WTC11 (cell line): ENCODE measurements around the gene UGCG.

Experiments used
- CREB1 ChIP-seq: sonication (generic); formaldehyde crosslinking; IDR thresholded peaks from 2 replicates; pipeline ENCODE4 v1.8.0; 2023; ENCODE audit warnings: mild to moderate bottlenecking, missing genetic modification reagents
- PRRX2 ChIP-seq: fragments of 250-450 bp; sonication (Bioruptor Pico); IDR thresholded peaks from 2 replicates; pipeline ENCODE4 v1.8.0; 2021; ENCODE audit warnings: mild to moderate bottlenecking
- TF ChIP-seq, protein P1 (sequence below): sonication (generic); formaldehyde crosslinking; conservative IDR thresholded peaks from 2 replicates; pipeline ENCODE4 v1.8.1; 2023; ENCODE audit warnings: mild to moderate bottlenecking, low read depth, missing genetic modification reagents, moderate library complexity
- TF ChIP-seq, protein P2 (sequence below): sonication (generic); formaldehyde crosslinking; IDR thresholded peaks from 2 replicates; pipeline ENCODE4 v1.8.0; 2022; ENCODE audit warnings: mild to moderate bottlenecking, missing genetic modification reagents
- TF ChIP-seq, protein P3 (sequence below): fragments of 200-600 bp; IDR thresholded peaks from 2 replicates; pipeline ENCODE4 v1.8.0; 2022; ENCODE audit warnings: antibody characterized with exemption

DNA sequence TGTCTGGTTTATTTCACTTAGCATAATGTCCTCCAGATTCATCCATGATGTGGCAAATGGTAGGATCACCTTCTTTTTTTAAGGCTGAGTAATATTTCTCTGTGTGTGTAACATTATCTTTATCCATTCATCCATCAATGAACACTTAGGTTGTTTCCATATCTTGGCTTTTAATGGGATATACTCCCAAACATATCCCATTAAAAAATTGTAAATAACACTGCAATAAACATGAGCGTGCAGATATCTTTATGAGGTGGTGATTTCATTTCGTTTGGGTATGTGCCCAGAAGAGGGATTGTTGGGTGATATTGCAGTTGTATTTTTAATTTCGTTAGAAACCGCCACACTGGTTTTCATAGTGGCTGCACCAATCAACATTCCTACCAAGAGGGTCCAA, 36.2 kb upstream of the UGCG start:
- TF ChIP-seq, protein P1, sequence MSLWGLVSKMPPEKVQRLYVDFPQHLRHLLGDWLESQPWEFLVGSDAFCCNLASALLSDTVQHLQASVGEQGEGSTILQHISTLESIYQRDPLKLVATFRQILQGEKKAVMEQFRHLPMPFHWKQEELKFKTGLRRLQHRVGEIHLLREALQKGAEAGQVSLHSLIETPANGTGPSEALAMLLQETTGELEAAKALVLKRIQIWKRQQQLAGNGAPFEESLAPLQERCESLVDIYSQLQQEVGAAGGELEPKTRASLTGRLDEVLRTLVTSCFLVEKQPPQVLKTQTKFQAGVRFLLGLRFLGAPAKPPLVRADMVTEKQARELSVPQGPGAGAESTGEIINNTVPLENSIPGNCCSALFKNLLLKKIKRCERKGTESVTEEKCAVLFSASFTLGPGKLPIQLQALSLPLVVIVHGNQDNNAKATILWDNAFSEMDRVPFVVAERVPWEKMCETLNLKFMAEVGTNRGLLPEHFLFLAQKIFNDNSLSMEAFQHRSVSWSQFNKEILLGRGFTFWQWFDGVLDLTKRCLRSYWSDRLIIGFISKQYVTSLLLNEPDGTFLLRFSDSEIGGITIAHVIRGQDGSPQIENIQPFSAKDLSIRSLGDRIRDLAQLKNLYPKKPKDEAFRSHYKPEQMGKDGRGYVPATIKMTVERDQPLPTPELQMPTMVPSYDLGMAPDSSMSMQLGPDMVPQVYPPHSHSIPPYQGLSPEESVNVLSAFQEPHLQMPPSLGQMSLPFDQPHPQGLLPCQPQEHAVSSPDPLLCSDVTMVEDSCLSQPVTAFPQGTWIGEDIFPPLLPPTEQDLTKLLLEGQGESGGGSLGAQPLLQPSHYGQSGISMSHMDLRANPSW (CRISPR knock-in tag) = no peak
- TF ChIP-seq, protein P2, sequence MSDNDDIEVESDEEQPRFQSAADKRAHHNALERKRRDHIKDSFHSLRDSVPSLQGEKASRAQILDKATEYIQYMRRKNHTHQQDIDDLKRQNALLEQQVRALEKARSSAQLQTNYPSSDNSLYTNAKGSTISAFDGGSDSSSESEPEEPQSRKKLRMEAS (CRISPR knock-in tag) = no peak
- no peak for TF ChIP-seq PRRX2 (CRISPR knock-in tag)
- TF ChIP-seq, protein P3, sequence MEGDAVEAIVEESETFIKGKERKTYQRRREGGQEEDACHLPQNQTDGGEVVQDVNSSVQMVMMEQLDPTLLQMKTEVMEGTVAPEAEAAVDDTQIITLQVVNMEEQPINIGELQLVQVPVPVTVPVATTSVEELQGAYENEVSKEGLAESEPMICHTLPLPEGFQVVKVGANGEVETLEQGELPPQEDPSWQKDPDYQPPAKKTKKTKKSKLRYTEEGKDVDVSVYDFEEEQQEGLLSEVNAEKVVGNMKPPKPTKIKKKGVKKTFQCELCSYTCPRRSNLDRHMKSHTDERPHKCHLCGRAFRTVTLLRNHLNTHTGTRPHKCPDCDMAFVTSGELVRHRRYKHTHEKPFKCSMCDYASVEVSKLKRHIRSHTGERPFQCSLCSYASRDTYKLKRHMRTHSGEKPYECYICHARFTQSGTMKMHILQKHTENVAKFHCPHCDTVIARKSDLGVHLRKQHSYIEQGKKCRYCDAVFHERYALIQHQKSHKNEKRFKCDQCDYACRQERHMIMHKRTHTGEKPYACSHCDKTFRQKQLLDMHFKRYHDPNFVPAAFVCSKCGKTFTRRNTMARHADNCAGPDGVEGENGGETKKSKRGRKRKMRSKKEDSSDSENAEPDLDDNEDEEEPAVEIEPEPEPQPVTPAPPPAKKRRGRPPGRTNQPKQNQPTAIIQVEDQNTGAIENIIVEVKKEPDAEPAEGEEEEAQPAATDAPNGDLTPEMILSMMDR = no peak
- no peak for TF ChIP-seq CREB1
